HCT116 (cell line): ENCODE measurements around the gene DDX54. TPM values are rescaled to one million over a fixed set of nuclear protein-coding genes. Genes with fewer than 3 reads are reported as not detected.
A peak's percentile ranks its signal among the peaks of the same experiment; 100 is the strongest.

Experiments used
- ATAC-seq: fragments of 200-7000 bp; cut with Tn5 transposase; 2 replicates; pipeline ENCODE4 v1.9.1; 2020; ENCODE audit warnings: mild to moderate bottlenecking, moderate library complexity
- BruUV-seq: library from RNA; stranded (reverse); fragments of 400-500 nt; replicated peaks from 2 replicates; lab custom pipeline; 2021; lab: Mats Ljungman, UMichigan
- CTCF ChIA-PET: fragments of 300-600 bp; sonication (Branson Sonifier 250); formaldehyde crosslinking; loops from one replicate; lab custom pipeline; 2021; ENCODE audit warnings: antibody characterized with exemption; lab: Charles Lee
- POLR2A ChIA-PET: fragments of 300-600, 350-600 bp; sonication (Branson Sonifier 250); formaldehyde crosslinking; loops from one replicate; lab custom pipeline; 2021; ENCODE audit warnings: antibody characterized with exemption; lab: Charles Lee
- RAD21 ChIA-PET, 2 experiments: fragments of 300-600 bp; sonication (Branson Sonifier 250); formaldehyde crosslinking; loops; one replicate each; lab custom pipeline; 2023; ENCODE audit warnings: low total read pairs in 2 of 2; ENCODE audit not compliant: uncharacterized antibody in 2 of 2, unreplicated experiment in 2 of 2, low non-redundant PET in 1 of 2; lab: Charles Lee
- DNase-seq: peaks from one replicate; pipeline ENCODE4 v3.0.0-alpha.2; 2010; ENCODE audit warnings: low read depth, low spot score
- H2AFZ ChIP-seq: fragments of 200-600 bp; shearing (Covaris generic), sonication (generic); 2 replicates; pipeline ENCODE4 v1.6.1; 2017; ENCODE audit warnings: low read depth, mixed run types, mixed read lengths, antibody characterized with exemption, low read length; ENCODE audit not compliant: poor library complexity, severe bottlenecking
- H3K27ac ChIP-seq: 2 replicates; pipeline ENCODE4 v1.5.1; 2012; ENCODE audit warnings: low read depth, low read length
- H3K27me3 ChIP-seq: fragments of 200-600 bp; sonication (generic); 2 replicates; pipeline ENCODE4 v1.6.1; 2016; ENCODE audit warnings: mixed run types, low read length, mixed read lengths; ENCODE audit not compliant: insufficient read depth
- H3K36me3 ChIP-seq, 2 experiments: fragments of 200-500 bp in 1 of 2; fragments of 200-600 bp in 1 of 2; sonication (Bioruptor generic) in 1 of 2; sonication (generic) in 1 of 2; 2 replicates each; pipeline versions ENCODE4 v1.5.1 to v1.6.1; 2014 to 2016; ENCODE audit warnings: low read length in 2 of 2, inconsistent platforms in 1 of 2, mixed read lengths in 1 of 2, mixed run types in 1 of 2; ENCODE audit not compliant: insufficient read depth in 2 of 2, control insufficient read depth in 1 of 2
- H3K4me1 ChIP-seq, 2 experiments: fragments of 200-600 bp in 1 of 2; sonication (generic) in 1 of 2; 2 replicates each; pipeline versions ENCODE4 v1.5.1 to v1.6.1; 2012 to 2017; ENCODE audit warnings: low read length in 2 of 2, inconsistent platforms in 1 of 2, mild to moderate bottlenecking in 1 of 2, mixed read lengths in 1 of 2, mixed run types in 1 of 2, moderate library complexity in 1 of 2; ENCODE audit not compliant: insufficient read depth in 2 of 2, control insufficient read depth in 1 of 2
- H3K4me2 ChIP-seq: fragments of 200-600 bp; sonication (generic); 2 replicates; pipeline ENCODE4 v1.6.1; 2017; ENCODE audit warnings: mixed run types, low read length, mixed read lengths
- H3K4me3 ChIP-seq, 2 experiments: fragments of 200-600 bp in 1 of 2; sonication (generic) in 1 of 2; replicated peaks in 1 of 2; 2 replicates each; pipeline ENCODE4 v1.5.1; 2011 to 2016; ENCODE audit warnings: low read length in 2 of 2, control low read depth in 1 of 2, low read depth in 1 of 2, mild to moderate bottlenecking in 1 of 2, mixed read lengths in 1 of 2, mixed run types in 1 of 2
- H3K79me2 ChIP-seq: fragments of 200-600 bp; sonication (generic); 2 replicates; pipeline ENCODE4 v1.6.1; 2017; ENCODE audit warnings: mild to moderate bottlenecking, mixed run types, low read length, moderate library complexity, mixed read lengths; ENCODE audit not compliant: insufficient read depth
- H3K9ac ChIP-seq: fragments of 200-600 bp; sonication (generic); 2 replicates; pipeline ENCODE4 v1.6.1; 2016; ENCODE audit warnings: low read length, mixed read lengths
- H3K9me2 ChIP-seq: fragments of 200-600 bp; sonication (generic), shearing (Covaris generic); 2 replicates; pipeline ENCODE4 v1.6.1; 2017; ENCODE audit warnings: mixed run types, mild to moderate bottlenecking, moderate library complexity; ENCODE audit not compliant: insufficient read depth
- H3K9me3 ChIP-seq, 2 experiments: fragments of 200-500 bp in 1 of 2; fragments of 200-600 bp in 1 of 2; sonication (Bioruptor generic) in 1 of 2; sonication (generic) in 1 of 2; 2 replicates each; pipeline ENCODE4 v1.6.1; 2014 to 2017; ENCODE audit warnings: low read length in 2 of 2, mixed read lengths in 2 of 2, inconsistent platforms in 1 of 2, low read depth in 1 of 2, mild to moderate bottlenecking in 1 of 2, mixed run types in 1 of 2, moderate library complexity in 1 of 2; ENCODE audit not compliant: control insufficient read depth in 1 of 2, insufficient read depth in 1 of 2
- H4K20me1 ChIP-seq: fragments of 200-600 bp; sonication (generic), shearing (Covaris generic); 2 replicates; pipeline ENCODE4 v1.6.1; 2017; ENCODE audit warnings: mixed run types, mild to moderate bottlenecking, moderate library complexity; ENCODE audit not compliant: insufficient read depth
- CBX3 ChIP-seq: IDR thresholded peaks from 2 replicates; pipeline ENCODE4 v1.6.1; 2012; ENCODE audit warnings: low read depth
- CEBPB ChIP-seq: IDR thresholded peaks from 2 replicates; pipeline ENCODE4 v1.6.1; 2012; ENCODE audit warnings: low read depth
- EGR1 ChIP-seq: IDR thresholded peaks from 2 replicates; pipeline ENCODE4 v1.6.1; 2012; ENCODE audit warnings: low read depth
- ELF1 ChIP-seq: IDR thresholded peaks from 2 replicates; pipeline ENCODE4 v1.6.1; 2012; ENCODE audit warnings: low read depth, borderline replicate concordance
- EZH2 ChIP-seq: fragments of 200-600 bp; sonication (generic); IDR thresholded peaks from 2 replicates; pipeline ENCODE4 v1.6.1; 2017; ENCODE audit warnings: antibody characterized with exemption, mixed run types
- EZH2phosphoT487 ChIP-seq: fragments of 200-600 bp; IDR thresholded peaks from 2 replicates; pipeline ENCODE4 v1.6.1; 2018; ENCODE audit warnings: antibody characterized with exemption, borderline replicate concordance
- FOSL1 ChIP-seq: IDR thresholded peaks from 2 replicates; pipeline ENCODE4 v1.6.1; 2012; ENCODE audit warnings: low read depth
- POLR2AphosphoS5 ChIP-seq: IDR thresholded peaks from 2 replicates; pipeline ENCODE4 v1.6.1; 2011; ENCODE audit warnings: mild to moderate bottlenecking, low read depth, low read length, moderate library complexity
- RAD21 ChIP-seq: IDR thresholded peaks from 2 replicates; pipeline ENCODE4 v1.6.1; 2012; ENCODE audit warnings: low read depth, mild to moderate bottlenecking
- SIN3A ChIP-seq: IDR thresholded peaks from 2 replicates; pipeline ENCODE4 v1.6.1; 2012; ENCODE audit warnings: low read depth
- TCF7L2 ChIP-seq: IDR thresholded peaks from 2 replicates; pipeline ENCODE4 v1.7.0; 2011; ENCODE audit warnings: borderline replicate concordance, inconsistent platforms; ENCODE audit not compliant: insufficient read depth, insufficient read length; ENCODE audit errors: extremely low read depth
- YY1 ChIP-seq: IDR thresholded peaks from 2 replicates; pipeline ENCODE4 v1.6.1; 2011; ENCODE audit warnings: low read length, low read depth, moderate library complexity, mild to moderate bottlenecking; ENCODE audit not compliant: insufficient replicate concordance; ENCODE audit errors: extremely low read depth
- ZFX ChIP-seq: fragments of 450-650 bp; IDR thresholded peaks from 2 replicates; pipeline ENCODE4 v1.6.1; 2017
- intact Hi-C: fragments of 100-400 bp; cut with micrococcal nuclease; formaldehyde crosslinking; loops from 2 replicates; pipeline ENCODE4 v1.10.0; 2022
- total RNA-seq: library from RNA; stranded (reverse); gene quantifications from one replicate; pipeline ENCODE4 v1.2.1, GENCODE V29; 2021; ENCODE audit not compliant: unreplicated experiment
- TF ChIP-seq, protein P1 (sequence below): IDR thresholded peaks from 2 replicates; pipeline ENCODE4 v1.6.1; 2012
- TF ChIP-seq, protein P2 (sequence below): IDR thresholded peaks from 2 replicates; pipeline ENCODE4 v1.6.1; 2012
- TF ChIP-seq, protein P3 (sequence below): IDR thresholded peaks from 2 replicates; pipeline ENCODE4 v1.6.1; 2012; ENCODE audit warnings: low read depth

DDX54 gene
- total RNA-seq, 1 experiment from 2014 or later, result 110 TPM

DNA sequence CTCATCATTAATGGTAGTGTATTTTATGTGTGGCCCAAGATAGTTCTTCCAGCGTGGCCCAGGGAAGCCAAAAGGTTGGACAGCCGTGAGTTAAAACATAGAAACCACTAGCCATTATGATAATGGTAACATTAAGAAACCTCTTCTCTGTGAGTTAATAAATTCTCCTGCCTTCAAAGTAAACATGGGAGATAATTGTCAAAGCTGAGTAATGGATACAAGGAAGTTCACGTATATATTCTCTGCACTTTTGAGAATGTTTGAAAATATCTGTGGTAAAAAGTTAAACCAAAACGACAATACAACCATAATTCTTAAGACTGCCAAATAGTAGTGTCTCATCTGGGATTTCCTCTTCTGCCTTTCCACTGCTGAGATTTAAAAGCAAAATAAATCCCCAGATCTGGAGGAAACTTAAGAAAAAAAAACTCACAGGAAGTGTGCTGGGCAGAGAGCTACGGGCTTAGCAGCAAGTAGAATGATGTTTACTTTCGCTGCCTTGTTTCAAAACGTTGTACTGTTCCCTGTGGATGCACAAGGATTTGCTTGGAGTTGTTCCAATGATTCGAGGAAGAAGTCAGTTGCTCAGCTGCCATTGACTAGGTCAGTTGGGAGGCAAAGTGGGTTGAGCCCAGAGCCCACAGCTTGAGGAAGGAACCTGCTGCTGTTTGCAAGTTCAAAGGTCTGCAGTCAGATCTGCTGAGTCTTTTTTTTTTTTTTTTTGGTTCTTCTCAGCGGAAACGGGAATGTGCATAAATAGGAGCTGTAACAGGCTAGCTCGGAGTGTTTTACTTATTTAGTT lies 37.7 kb upstream of the DDX54 start:
- ATAC-seq, result no peak
- CTCF ChIA-PET, result no interaction called here
- BruUV-seq, result no TSS peak

More for the DNA sequence above, 37.7 kb upstream of the DDX54 start:
- H3K79me2 ChIP-seq, result peaks cover 24% of the 10 kb centered on the region
- intact Hi-C loops, result no loop called here
- peak overlapping the region; percentile 64 to 89 for H3K4me3 ChIP-seq
- H3K27ac ChIP-seq, result no peak overlapping the region
- H2AFZ ChIP-seq, result no peak overlapping the region
- H3K9me3 ChIP-seq, result no peaks in the 10 kb centered on the region
- TF ChIP-seq POLR2AphosphoS5 (no peak), RAD21 (no peak), ELF1 (no peak), SIN3A (no peak), EZH2 (no peak), FOSL1 (no peak), EGR1 (no peak), CBX3 (no peak), TCF7L2 (no peak), CEBPB (no peak), ZFX (no peak), EZH2phosphoT487 (no peak), YY1 (no peak)
- TF ChIP-seq, protein P1, sequence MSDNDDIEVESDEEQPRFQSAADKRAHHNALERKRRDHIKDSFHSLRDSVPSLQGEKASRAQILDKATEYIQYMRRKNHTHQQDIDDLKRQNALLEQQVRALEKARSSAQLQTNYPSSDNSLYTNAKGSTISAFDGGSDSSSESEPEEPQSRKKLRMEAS, result no peak
- TF ChIP-seq, protein P2, sequence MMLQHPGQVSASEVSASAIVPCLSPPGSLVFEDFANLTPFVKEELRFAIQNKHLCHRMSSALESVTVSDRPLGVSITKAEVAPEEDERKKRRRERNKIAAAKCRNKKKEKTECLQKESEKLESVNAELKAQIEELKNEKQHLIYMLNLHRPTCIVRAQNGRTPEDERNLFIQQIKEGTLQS, result no peak
- TF ChIP-seq, protein P3, sequence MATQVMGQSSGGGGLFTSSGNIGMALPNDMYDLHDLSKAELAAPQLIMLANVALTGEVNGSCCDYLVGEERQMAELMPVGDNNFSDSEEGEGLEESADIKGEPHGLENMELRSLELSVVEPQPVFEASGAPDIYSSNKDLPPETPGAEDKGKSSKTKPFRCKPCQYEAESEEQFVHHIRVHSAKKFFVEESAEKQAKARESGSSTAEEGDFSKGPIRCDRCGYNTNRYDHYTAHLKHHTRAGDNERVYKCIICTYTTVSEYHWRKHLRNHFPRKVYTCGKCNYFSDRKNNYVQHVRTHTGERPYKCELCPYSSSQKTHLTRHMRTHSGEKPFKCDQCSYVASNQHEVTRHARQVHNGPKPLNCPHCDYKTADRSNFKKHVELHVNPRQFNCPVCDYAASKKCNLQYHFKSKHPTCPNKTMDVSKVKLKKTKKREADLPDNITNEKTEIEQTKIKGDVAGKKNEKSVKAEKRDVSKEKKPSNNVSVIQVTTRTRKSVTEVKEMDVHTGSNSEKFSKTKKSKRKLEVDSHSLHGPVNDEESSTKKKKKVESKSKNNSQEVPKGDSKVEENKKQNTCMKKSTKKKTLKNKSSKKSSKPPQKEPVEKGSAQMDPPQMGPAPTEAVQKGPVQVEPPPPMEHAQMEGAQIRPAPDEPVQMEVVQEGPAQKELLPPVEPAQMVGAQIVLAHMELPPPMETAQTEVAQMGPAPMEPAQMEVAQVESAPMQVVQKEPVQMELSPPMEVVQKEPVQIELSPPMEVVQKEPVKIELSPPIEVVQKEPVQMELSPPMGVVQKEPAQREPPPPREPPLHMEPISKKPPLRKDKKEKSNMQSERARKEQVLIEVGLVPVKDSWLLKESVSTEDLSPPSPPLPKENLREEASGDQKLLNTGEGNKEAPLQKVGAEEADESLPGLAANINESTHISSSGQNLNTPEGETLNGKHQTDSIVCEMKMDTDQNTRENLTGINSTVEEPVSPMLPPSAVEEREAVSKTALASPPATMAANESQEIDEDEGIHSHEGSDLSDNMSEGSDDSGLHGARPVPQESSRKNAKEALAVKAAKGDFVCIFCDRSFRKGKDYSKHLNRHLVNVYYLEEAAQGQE, result no peak
- no peaks in the 10 kb centered on the region for H4K20me1 ChIP-seq
- ChIA-PET RAD21 (no interaction called here), POLR2A (interaction anchor here (0.6 to 1.9 kb wide), 5 partner anchors 8 to 152 kb away, joined by 3 to 7 read pairs (median 4); no protein-coding TSS in a partner anchor)
- H3K4me2 ChIP-seq, result peak overlapping the region; percentile 97
- no peak for DNase-seq
- peaks cover 13 to 20% of the 10 kb centered on the region in 2 experiments; a peak in 3 of 4 replicates for H3K4me1 ChIP-seq
- H3K27me3 ChIP-seq, result no peaks in the 10 kb centered on the region
- peak overlapping the region; percentile 85 for H3K9ac ChIP-seq
- H3K36me3 ChIP-seq, result no peaks in the 10 kb centered on the region
- no peaks in the 10 kb centered on the region for H3K9me2 ChIP-seq
